Panc1 (cell line): ENCODE results near the gene RGS6. TPM values are rescaled to one million over a fixed set of nuclear protein-coding genes. Genes with fewer than 3 reads are reported as not detected.

Experiments used
- ATAC-seq: fragments of 200-7000 bp; cut with Tn5 transposase; 2 replicates; pipeline ENCODE4 v1.9.1; 2020; ENCODE audit warnings: mild to moderate bottlenecking, moderate library complexity
- BruUV-seq: library from RNA; stranded (reverse); fragments of 400-500 nt; replicated peaks from 2 replicates; lab custom pipeline; 2021; lab: Mats Ljungman, UMichigan
- CTCF ChIA-PET: fragments of 300-600 bp; sonication (Branson Sonifier 250); formaldehyde crosslinking; loops from one replicate; lab custom pipeline; 2022; ENCODE audit warnings: antibody characterized with exemption; lab: Charles Lee
- POLR2A ChIA-PET: fragments of 300-600 bp; sonication (Branson Sonifier 250); formaldehyde crosslinking; loops from one replicate; lab custom pipeline; 2022; ENCODE audit warnings: antibody characterized with exemption; lab: Charles Lee
- DNase-seq: peaks from one replicate; pipeline ENCODE4 v3.0.0-alpha.2; 2010; ENCODE audit warnings: low read depth, low spot score
- H3K27ac ChIP-seq: 2 replicates; pipeline ENCODE4 v1.5.1; 2011; ENCODE audit warnings: mild to moderate bottlenecking, low read length, inconsistent platforms
- H3K27me3 ChIP-seq: fragments of 200-500 bp; sonication (Bioruptor generic); 2 replicates; pipeline ENCODE4 v1.6.0; 2014; ENCODE audit warnings: low read length, inconsistent platforms; ENCODE audit not compliant: control insufficient read depth, insufficient read depth
- H3K36me3 ChIP-seq: fragments of 200-500 bp; sonication (Bioruptor generic); 2 replicates; pipeline ENCODE4 v1.5.1; 2014; ENCODE audit warnings: inconsistent platforms, mild to moderate bottlenecking, low read length, moderate library complexity; ENCODE audit not compliant: control insufficient read depth, insufficient read depth
- H3K4me1 ChIP-seq: 2 replicates; pipeline ENCODE4 v1.5.1; 2011; ENCODE audit warnings: inconsistent platforms, mild to moderate bottlenecking, low read length, moderate library complexity; ENCODE audit not compliant: control insufficient read depth, insufficient read depth
- H3K4me3 ChIP-seq, 2 experiments: 2 replicates each; pipeline ENCODE4 v1.5.1; 2011 to 2012; ENCODE audit warnings: low read depth in 2 of 2, low read length in 2 of 2, mild to moderate bottlenecking in 2 of 2, inconsistent platforms in 1 of 2, moderate library complexity in 1 of 2
- H3K9me3 ChIP-seq: fragments of 200-500 bp; sonication (Bioruptor generic); 2 replicates; pipeline ENCODE4 v1.5.1; 2014; ENCODE audit warnings: low read depth, mild to moderate bottlenecking, inconsistent platforms, low read length, moderate library complexity; ENCODE audit not compliant: control insufficient read depth, insufficient read depth
- CTCF ChIP-seq: fragments of 450-650 bp; IDR thresholded peaks from 2 replicates; pipeline ENCODE4 v1.5.1; 2017; ENCODE audit warnings: mild to moderate bottlenecking
- POLR2AphosphoS5 ChIP-seq: IDR thresholded peaks from 2 replicates; pipeline ENCODE4 v1.6.1; 2012; ENCODE audit warnings: mild to moderate bottlenecking, low read depth, low read length, moderate library complexity
- SIN3A ChIP-seq: IDR thresholded peaks from 2 replicates; pipeline ENCODE4 v1.6.1; 2012; ENCODE audit warnings: low read depth, mild to moderate bottlenecking, low read length, moderate library complexity, borderline replicate concordance; ENCODE audit not compliant: insufficient read depth
- TCF7L2 ChIP-seq: IDR thresholded peaks from 2 replicates; pipeline ENCODE4 v1.6.1; 2011; ENCODE audit warnings: mild to moderate bottlenecking, low read depth, low read length, inconsistent platforms
- in situ Hi-C: cut with HindIII; loops from 2 replicates; pipeline ENCODE4 v1.10.0; 2016; ENCODE audit warnings: low sequenced_read_pairs, low pct_unique_long_range_greater_than_20kb
- intact Hi-C: fragments of 100-400 bp; cut with micrococcal nuclease; formaldehyde crosslinking; loops from one replicate; pipeline ENCODE4 v1.10.0; 2022; ENCODE audit not compliant: unreplicated experiment
- total RNA-seq: library from RNA; stranded (reverse); gene quantifications from one replicate; pipeline ENCODE4 v1.2.1, GENCODE V29; 2021; ENCODE audit not compliant: unreplicated experiment
- TF ChIP-seq, protein P1 (sequence below), 2 experiments: IDR thresholded peaks; 2 replicates each; pipeline ENCODE4 v1.6.1; 2011 to 2012; ENCODE audit warnings: low read depth in 2 of 2, control low read depth in 1 of 2, low read length in 1 of 2, mild to moderate bottlenecking in 1 of 2, moderate library complexity in 1 of 2; ENCODE audit not compliant: insufficient read depth in 1 of 2

Gene RGS6
- total RNA-seq, 1 experiment from 2014 or later: not detected

DNA sequence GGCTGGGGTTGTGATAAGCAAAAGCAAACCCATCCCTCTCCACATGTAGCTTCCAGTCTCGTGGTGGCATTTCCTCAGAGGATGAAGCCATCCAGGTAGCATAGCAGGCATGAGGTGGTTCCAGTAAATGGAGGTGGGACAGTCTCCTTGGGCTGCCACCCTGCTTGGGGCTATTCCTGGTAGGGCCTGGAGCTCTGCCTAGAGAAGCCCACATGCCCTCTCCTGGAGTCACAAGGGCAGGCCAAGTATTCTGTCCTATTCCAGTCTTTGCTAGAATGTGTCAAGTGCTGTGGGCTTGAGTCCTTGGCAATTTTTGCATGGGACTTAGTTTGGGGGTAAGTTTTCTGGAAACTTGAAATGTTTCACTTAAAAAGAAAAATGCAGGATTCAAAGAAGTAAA lies 491.7 kb downstream of the RGS6 start:
- ChIA-PET CTCF (interaction anchor here (0.5 kb wide), 1 partner anchor 1613 kb away, joined by 4 read pairs; no protein-coding TSS in a partner anchor), POLR2A (no interaction called here)
- Histone ChIP-seq H3K27ac (no peak overlapping the region), H3K27me3 (peaks cover 3% of the 10 kb centered on the region; the same call in 1 of the 2 replicates), H3K9me3 (no peaks in the 10 kb centered on the region), H3K4me1 (no peaks in the 10 kb centered on the region), H3K36me3 (no peaks in the 10 kb centered on the region), H3K4me3 (no peak overlapping the region)
- intact Hi-C loops (no loop called here), in situ Hi-C loops (no loop called here)
- DNase-seq (no peak), ATAC-seq (no peak)
- no TSS peak for BruUV-seq
- TF ChIP-seq CTCF (no peak), POLR2AphosphoS5 (no peak), SIN3A (no peak), TCF7L2 (no peak)
- TF ChIP-seq, protein P1, sequence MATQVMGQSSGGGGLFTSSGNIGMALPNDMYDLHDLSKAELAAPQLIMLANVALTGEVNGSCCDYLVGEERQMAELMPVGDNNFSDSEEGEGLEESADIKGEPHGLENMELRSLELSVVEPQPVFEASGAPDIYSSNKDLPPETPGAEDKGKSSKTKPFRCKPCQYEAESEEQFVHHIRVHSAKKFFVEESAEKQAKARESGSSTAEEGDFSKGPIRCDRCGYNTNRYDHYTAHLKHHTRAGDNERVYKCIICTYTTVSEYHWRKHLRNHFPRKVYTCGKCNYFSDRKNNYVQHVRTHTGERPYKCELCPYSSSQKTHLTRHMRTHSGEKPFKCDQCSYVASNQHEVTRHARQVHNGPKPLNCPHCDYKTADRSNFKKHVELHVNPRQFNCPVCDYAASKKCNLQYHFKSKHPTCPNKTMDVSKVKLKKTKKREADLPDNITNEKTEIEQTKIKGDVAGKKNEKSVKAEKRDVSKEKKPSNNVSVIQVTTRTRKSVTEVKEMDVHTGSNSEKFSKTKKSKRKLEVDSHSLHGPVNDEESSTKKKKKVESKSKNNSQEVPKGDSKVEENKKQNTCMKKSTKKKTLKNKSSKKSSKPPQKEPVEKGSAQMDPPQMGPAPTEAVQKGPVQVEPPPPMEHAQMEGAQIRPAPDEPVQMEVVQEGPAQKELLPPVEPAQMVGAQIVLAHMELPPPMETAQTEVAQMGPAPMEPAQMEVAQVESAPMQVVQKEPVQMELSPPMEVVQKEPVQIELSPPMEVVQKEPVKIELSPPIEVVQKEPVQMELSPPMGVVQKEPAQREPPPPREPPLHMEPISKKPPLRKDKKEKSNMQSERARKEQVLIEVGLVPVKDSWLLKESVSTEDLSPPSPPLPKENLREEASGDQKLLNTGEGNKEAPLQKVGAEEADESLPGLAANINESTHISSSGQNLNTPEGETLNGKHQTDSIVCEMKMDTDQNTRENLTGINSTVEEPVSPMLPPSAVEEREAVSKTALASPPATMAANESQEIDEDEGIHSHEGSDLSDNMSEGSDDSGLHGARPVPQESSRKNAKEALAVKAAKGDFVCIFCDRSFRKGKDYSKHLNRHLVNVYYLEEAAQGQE (IDR thresholded peaks at IDR 0.05; ENCODE audit: insufficient read depth in 1 of 2, low read depth in 2 of 2, low read length in 1 of 2): no peak

DNA sequence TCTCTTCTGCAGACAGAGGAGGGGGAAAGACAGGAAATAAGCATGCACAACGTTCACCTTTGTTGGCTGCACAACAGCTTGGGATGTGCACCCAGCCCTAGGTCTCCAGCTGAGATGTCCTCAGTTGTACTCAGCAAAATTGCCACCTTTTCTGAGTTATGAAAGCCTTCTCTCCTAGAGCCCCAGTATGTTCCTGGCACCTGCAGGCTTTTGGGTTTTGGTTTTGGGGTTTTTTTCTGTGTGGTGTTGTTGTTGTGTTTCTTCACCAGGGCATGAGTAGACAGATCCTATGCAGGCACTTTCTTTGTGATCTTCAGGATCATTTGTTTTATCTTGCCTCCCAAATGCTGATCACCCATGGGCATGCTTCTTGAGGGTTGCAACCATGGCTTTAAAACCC lies 498.2 kb downstream of the RGS6 start:
- no peak for ATAC-seq
- in situ Hi-C loops: no loop called here
- BruUV-seq: no TSS peak

More for the DNA sequence above, 498.2 kb downstream of the RGS6 start:
- Histone ChIP-seq H3K27me3 (no peaks in the 10 kb centered on the region; the same call in 1 of the 2 replicates), H3K4me3 (no peak overlapping the region), H3K9me3 (no peaks in the 10 kb centered on the region), H3K4me1 (no peaks in the 10 kb centered on the region), H3K27ac (no peak overlapping the region), H3K36me3 (no peaks in the 10 kb centered on the region)
- intact Hi-C loops: no loop called here
- CTCF ChIA-PET: no interaction called here
- no peak for TF ChIP-seq TCF7L2
- TF ChIP-seq SIN3A: no peak
- no peak for TF ChIP-seq POLR2AphosphoS5
- no peak for TF ChIP-seq CTCF
- TF ChIP-seq, protein P1 (IDR thresholded peaks at IDR 0.05; ENCODE audit: insufficient read depth in 1 of 2, low read depth in 2 of 2, low read length in 1 of 2): no peak
- POLR2A ChIA-PET: no interaction called here
- no peak for DNase-seq
